ENCODE data around the gene SRRT. TPM values are rescaled to one million over a fixed set of nuclear protein-coding genes. Genes with fewer than 3 reads are reported as not detected.
"Not testable (repeated sequence)": the region's sequence is repeated elsewhere in the genome, so short reads cannot be mapped to it uniquely, and the experiment has no call there.

The SRRT gene
- total RNA-seq, 1 donor from 2014 or later = 302 TPM

- no peaks in the 10 kb centered on the region for H3K27me3 Mint-ChIP-seq
- TF ChIP-seq CTCF (IDR thresholded peaks at IDR 0.05; ENCODE audit: unreplicated experiment) = peak; percentile 96
- peak; percentile 89 for DNase-seq (ENCODE audit: low spot score, unreplicated experiment)
- peaks cover 5% of the 10 kb centered on the region for H3K4me1 Mint-ChIP-seq (ENCODE audit: low read depth)
- H3K36me3 Mint-ChIP-seq (ENCODE audit: insufficient read depth) = peaks cover 2% of the 10 kb centered on the region
- H3K9me3 Mint-ChIP-seq (ENCODE audit: low read depth) = no peaks in the 10 kb centered on the region
- peak within 1 kb of the TSS; percentile 82 for H3K27ac Mint-ChIP-seq
- peak within 1 kb of the TSS; percentile 84 for H3K4me3 Mint-ChIP-seq (ENCODE audit: low read depth)
These were observed 22.6 kb upstream of the SRRT start, which contains the start of gene SLC12A9 for GRCh38 chr7:100852048-100852872. Gene SLC12A9 (plus strand): TSS chr7:100852713. CDS start chr7:100854198, 1,485 bp downstream.

GRCh38 chr7:100854146-100854895 lies 20.6 kb upstream of the SRRT start:
- Mint-ChIP-seq H3K4me3 (ENCODE audit: low read depth) (no peak overlapping the region), H3K27me3 (no peaks in the 10 kb centered on the region), H3K4me1 (ENCODE audit: low read depth) (peaks cover 5% of the 10 kb centered on the region), H3K9me3 (ENCODE audit: low read depth) (no peaks in the 10 kb centered on the region), H3K27ac (no peak overlapping the region), H3K36me3 (ENCODE audit: insufficient read depth) (peaks cover 2% of the 10 kb centered on the region)
- no peak for DNase-seq (ENCODE audit: low spot score, unreplicated experiment)
- TF ChIP-seq CTCF (IDR thresholded peaks at IDR 0.05; ENCODE audit: unreplicated experiment) = no peak

- not testable (repeated sequence) for H3K27me3 Mint-ChIP-seq; DNase-seq (ENCODE audit: low spot score, unreplicated experiment); H3K27ac Mint-ChIP-seq; H3K9me3 Mint-ChIP-seq (ENCODE audit: low read depth); H3K4me3 Mint-ChIP-seq (ENCODE audit: low read depth); H3K36me3 Mint-ChIP-seq (ENCODE audit: insufficient read depth); H3K4me1 Mint-ChIP-seq (ENCODE audit: low read depth)
These were observed 20.0 kb upstream of the SRRT start for GRCh38 chr7:100854899-100855298.

- no peak overlapping the region for H3K4me3 Mint-ChIP-seq (ENCODE audit: low read depth)
These were observed 19.4 kb upstream of the SRRT start for GRCh38 chr7:100855515-100855914.

GRCh38 chr7:100856871-100857282 lies 18.0 kb upstream of the SRRT start:
- peaks cover 4% of the 10 kb centered on the region for H3K4me1 Mint-ChIP-seq (ENCODE audit: low read depth)
- no peak for TF ChIP-seq CTCF (IDR thresholded peaks at IDR 0.05; ENCODE audit: unreplicated experiment)
- no peaks in the 10 kb centered on the region for H3K27me3 Mint-ChIP-seq
- H3K9me3 Mint-ChIP-seq (ENCODE audit: low read depth) = no peaks in the 10 kb centered on the region
- H3K27ac Mint-ChIP-seq = no peak overlapping the region
- no peak overlapping the region for H3K4me3 Mint-ChIP-seq (ENCODE audit: low read depth)
- H3K36me3 Mint-ChIP-seq (ENCODE audit: insufficient read depth) = peaks cover 11% of the 10 kb centered on the region
- no peak for DNase-seq (ENCODE audit: low spot score, unreplicated experiment)

More at GRCh38 chr7:100855515-100855914, 19.4 kb upstream of the SRRT start:
- no peak for DNase-seq (ENCODE audit: low spot score, unreplicated experiment)
- Mint-ChIP-seq H3K9me3 (ENCODE audit: low read depth) (no peaks in the 10 kb centered on the region), H3K27me3 (no peaks in the 10 kb centered on the region), H3K4me1 (ENCODE audit: low read depth) (peaks cover 5% of the 10 kb centered on the region), H3K36me3 (ENCODE audit: insufficient read depth) (peaks cover 6% of the 10 kb centered on the region), H3K27ac (no peak overlapping the region)
- no peak for TF ChIP-seq CTCF (IDR thresholded peaks at IDR 0.05; ENCODE audit: unreplicated experiment)

Data from progenitor cell of endocrine pancreas (in vitro differentiated cells).